HepG2 (cell line): Measurements from ENCODE around the gene ACAT2. TPM values are rescaled to one million over a fixed set of nuclear protein-coding genes. Genes with fewer than 3 reads are reported as not detected.
"Not testable (repeated sequence)": the region's sequence is repeated elsewhere in the genome, so short reads cannot be mapped to it uniquely, and the experiment has no call there.

ENCODE experiments used
- ATAC-seq: fragments of 200-7000 bp; cut with Tn5 transposase; 3 replicates; pipeline ENCODE4 v1.9.1; 2020; ENCODE audit warnings: mild to moderate bottlenecking, moderate library complexity
- BruUV-seq: library from RNA; stranded (reverse); fragments of 400-500 nt; replicated peaks from 2 replicates; lab custom pipeline; 2021; lab: Mats Ljungman, UMichigan
- CTCF ChIA-PET: fragments of 300-600 bp; formaldehyde crosslinking; extraction: SDS; loops from one replicate; lab custom pipeline; 2021; ENCODE audit warnings: low total read pairs, inconsistent platforms, low intra/inter-chr PET ratio; lab: Yijun Ruan, JAX
- POLR2A ChIA-PET: fragments of 350-600 bp; sonication (Branson Sonifier 250); formaldehyde crosslinking; loops from one replicate; lab custom pipeline; 2020; ENCODE audit warnings: antibody characterized with exemption, inconsistent platforms; lab: Yijun Ruan, JAX
- DNase-seq: peaks from one replicate; pipeline ENCODE4 v3.0.0-alpha.2; 2015; ENCODE audit warnings: low spot score
- FAIRE-seq: peaks from 3 replicates; lab custom pipeline; 2011; peaks lifted over from hg19 to GRCh38; lab: Jason Lieb, UNC
- H2AFZ ChIP-seq: one replicate; pipeline ENCODE4 v1.6.1; 2011; ENCODE audit warnings: low read length, inconsistent platforms
- H3K27ac ChIP-seq: fragments of 300-600 bp; 3 replicates; pipeline ENCODE4 v1.8.0; 2011; ENCODE audit warnings: mixed run types, mild to moderate bottlenecking, mixed read lengths, low read length, inconsistent platforms; ENCODE audit not compliant: insufficient read depth; ENCODE audit errors: extremely low read length
- H3K27me3 ChIP-seq, 2 experiments: fragments of 200-600 bp in 1 of 2; 2 replicates in 1 of 2; 3 replicates in 1 of 2; pipeline versions ENCODE4 v1.6.0 to v1.8.0; 2011; ENCODE audit warnings: low read length in 2 of 2, mild to moderate bottlenecking in 2 of 2, moderate library complexity in 2 of 2, inconsistent platforms in 1 of 2; ENCODE audit not compliant: insufficient read depth in 2 of 2, control insufficient read depth in 1 of 2
- H3K36me3 ChIP-seq, 2 experiments: fragments of 200-600 bp in 1 of 2; replicated peaks in 1 of 2; 2 replicates in 1 of 2; 3 replicates in 1 of 2; pipeline versions ENCODE4 v1.5.1 to v1.8.0; 2011; ENCODE audit warnings: low read length in 2 of 2, inconsistent platforms in 1 of 2; ENCODE audit not compliant: insufficient read depth in 2 of 2, control insufficient read depth in 1 of 2
- H3K4me1 ChIP-seq: 2 replicates; pipeline ENCODE4 v1.5.1; 2012; ENCODE audit warnings: low read length, inconsistent platforms; ENCODE audit not compliant: insufficient read depth
- H3K4me2 ChIP-seq: 2 replicates; pipeline ENCODE4 v1.6.0; 2011; ENCODE audit warnings: low read depth, low read length, inconsistent platforms
- H3K4me3 ChIP-seq, 3 experiments: fragments of 200-600 bp in 1 of 3; sonication (generic), shearing (Covaris generic) in 1 of 3; replicated peaks in 1 of 3; 2 replicates each; pipeline ENCODE4 v1.5.1; 2011 to 2016; ENCODE audit warnings: low read length in 3 of 3, inconsistent platforms in 2 of 3, low read depth in 2 of 3, mild to moderate bottlenecking in 2 of 3, control low read depth in 1 of 3, mixed read lengths in 1 of 3; ENCODE audit not compliant: insufficient read depth in 1 of 3
- H3K79me2 ChIP-seq: one replicate; pipeline ENCODE4 v1.6.1; 2011; ENCODE audit warnings: low read length, inconsistent platforms; ENCODE audit not compliant: insufficient read depth
- H3K9ac ChIP-seq: 2 replicates; pipeline ENCODE4 v1.6.0; 2011; ENCODE audit warnings: mild to moderate bottlenecking, low read depth, low read length, inconsistent platforms; ENCODE audit not compliant: insufficient read depth
- H3K9me3 ChIP-seq: 2 replicates; pipeline ENCODE4 v1.5.1; 2012; ENCODE audit warnings: mild to moderate bottlenecking, low read length
- H4K20me1 ChIP-seq: 2 replicates; pipeline ENCODE4 v1.6.0; 2011; ENCODE audit warnings: inconsistent platforms, mild to moderate bottlenecking, low read length, moderate library complexity; ENCODE audit not compliant: insufficient read depth
- HNRNPH1 ChIP-seq: fragments of 200-400 bp; formaldehyde crosslinking; optimal IDR thresholded peaks from 2 replicates; pipeline ENCODE3; 2017; ENCODE audit warnings: mild to moderate bottlenecking, low read depth, low read length
- SNAPC5 ChIP-seq: sonication (generic); formaldehyde crosslinking; IDR thresholded peaks from 2 replicates; pipeline ENCODE4 v1.8.1; 2023; ENCODE audit warnings: mild to moderate bottlenecking, missing genetic modification reagents, borderline replicate concordance
- THAP7 ChIP-seq: sonication (generic); formaldehyde crosslinking; IDR thresholded peaks from 2 replicates; pipeline ENCODE4 v1.8.1; 2023; ENCODE audit warnings: mild to moderate bottlenecking, missing genetic modification reagents
- ZNF225 ChIP-seq: sonication (generic); formaldehyde crosslinking; IDR thresholded peaks from 2 replicates; pipeline ENCODE4 v1.4.0; 2020; ENCODE audit warnings: mild to moderate bottlenecking, missing genetic modification reagents
- WGBS: methylation state at CpG from one replicate; pipeline ENCODE4 v1.1.6; 2017; ENCODE audit warnings: low lambda C conversion rate; 5-methylcytosine and 5-hydroxymethylcytosine counted together
- in situ Hi-C: cut with HindIII; loops from 2 replicates; pipeline ENCODE4 v1.10.0; 2017; ENCODE audit warnings: low pct_unique_long_range_greater_than_20kb; ENCODE audit not compliant: extremely low pct_ligation_motif_present
- intact Hi-C: fragments of 100-400 bp; cut with micrococcal nuclease; formaldehyde crosslinking; loops from one replicate; pipeline ENCODE4 v1.10.0; 2022; ENCODE audit not compliant: unreplicated experiment
- polyA plus RNA-seq, 8 experiments: library from polyadenylated mRNA; depleted of rRNA in 3 of 8; stranded (reverse) in 7 of 8; unstranded in 1 of 8; fragments of >200 nt; fragmentation: Illumina TruSeq in 4 of 8; extraction: Trizol in 4 of 8; gene quantifications; 2 replicates each; pipeline versions ENCODE4 v1.2.1 to v1.2.3, GENCODE V29; 2011 to 2016; ENCODE audit warnings: low read depth in 4 of 8, missing spikeins in 1 of 8, mixed read lengths in 1 of 8; ENCODE audit not compliant: insufficient read depth in 1 of 8
- total RNA-seq, 5 experiments: library from RNA; depleted of rRNA; stranded (reverse); fragments of >200 nt; fragmentation: Illumina TruSeq; extraction: Trizol; gene quantifications; 2 replicates each; pipeline ENCODE4 v1.2.3, GENCODE V29; 2016; ENCODE audit warnings: low read depth in 1 of 5

The ACAT2 gene
- total and polyA plus RNA-seq, 2 of the 13 experiments (the other 11 are each of a cell fraction or from before 2014, with no cell fraction given), result 121 to 534 TPM

GRCh38 chr6:159746759-159747158 is 15.1 kb upstream of the ACAT2 start:
- CTCF ChIA-PET, result no interaction called here
- no peaks in the 10 kb centered on the region for H3K4me1 ChIP-seq

GRCh38 chr6:159748127-159748526 is 13.7 kb upstream of the ACAT2 start:
- Histone ChIP-seq H3K36me3 (peaks cover 25 to 88% of the 10 kb centered on the region in 2 experiments), H3K79me2 (peaks cover 13% of the 10 kb centered on the region)
- H4K20me1 ChIP-seq, intact Hi-C loops, BruUV-seq, H3K27ac ChIP-seq, H3K4me2 ChIP-seq, POLR2A ChIA-PET, H3K9ac ChIP-seq, H3K4me3 ChIP-seq, DNase-seq, H3K27me3 ChIP-seq, CTCF ChIA-PET, H3K4me1 ChIP-seq, H2AFZ ChIP-seq, H3K9me3 ChIP-seq, ATAC-seq, FAIRE-seq, in situ Hi-C loops: not testable (repeated sequence)
- WGBS, result 97% methylated on average over 7 of the region's 7 CpGs

More at GRCh38 chr6:159746759-159747158, 15.1 kb upstream of the ACAT2 start:
- intact Hi-C loops, result no loop called here
- H4K20me1 ChIP-seq, result 0 out of 2 replicates have a peak, but pooled peaks cover 4% of the 10 kb centered on the region
- no peak for DNase-seq
- no peak overlapping the region for H3K27ac ChIP-seq
- BruUV-seq, result no TSS peak
- peaks cover 18% of the 10 kb centered on the region for H3K79me2 ChIP-seq
- H3K36me3 ChIP-seq, result peaks cover 26 to 89% of the 10 kb centered on the region in 2 experiments
- H3K9me3 ChIP-seq, result no peaks in the 10 kb centered on the region
- no peak for ATAC-seq
- TF ChIP-seq THAP7 (CRISPR knock-in tag) (no peak), ZNF225 (no peak), SNAPC5 (no peak), HNRNPH1 (no peak)
- TF ChIP-seq, all 625 proteins: peak for 0
- in situ Hi-C loops, result no loop called here
- POLR2A ChIA-PET, result no interaction called here
- Histone ChIP-seq H3K4me2 (no peak overlapping the region), H2AFZ (no peak overlapping the region), H3K4me3 (no peak overlapping the region), H3K9ac (no peak overlapping the region), H3K27me3 (no peaks in the 10 kb centered on the region)
- WGBS, result 100% methylated on average over 1 of the region's 1 CpG
- no peak for FAIRE-seq
